ENCODE data around the gene EML6. TPM values are rescaled to one million over a fixed set of nuclear protein-coding genes. Genes with fewer than 3 reads are reported as not detected.

Gene EML6
- total RNA-seq, 1 donor: 1.1 TPM

GRCh38 chr2:55013936-55014335 lies 290.5 kb downstream of the EML6 start:
- no peaks in the 10 kb centered on the region for H3K9me3 ChIP-seq (ENCODE audit: low read depth, low read length)
- no peak overlapping the region for H2AFZ ChIP-seq (ENCODE audit: low read length)
- H3K4me1 ChIP-seq (ENCODE audit: insufficient read depth, low read length): peaks cover 66% of the 10 kb centered on the region
- H3K4me2 ChIP-seq (ENCODE audit: insufficient read depth, low read length): peak overlapping the region; percentile 11
- no peak overlapping the region for H3K27ac ChIP-seq (ENCODE audit: low read depth, low read length)
- peaks cover 100% of the 10 kb centered on the region for H3K79me2 ChIP-seq (ENCODE audit: insufficient read depth, low read length)
- peaks cover 70% of the 10 kb centered on the region for H4K20me1 ChIP-seq (ENCODE audit: insufficient read depth, low read length)
- no peaks in the 10 kb centered on the region for H3K27me3 ChIP-seq (ENCODE audit: insufficient read depth, low read length)
- no peak overlapping the region for H3K4me3 ChIP-seq (ENCODE audit: insufficient read depth, low read length)
- peaks cover 3% of the 10 kb centered on the region for H3K36me3 ChIP-seq (ENCODE audit: insufficient read depth, low read length)
- no peak for DNase-seq (ENCODE audit: insufficient read length, low spot score, missing footprints)
- TF ChIP-seq CTCF (IDR thresholded peaks at IDR 0.05; ENCODE audit: extremely low read depth, low read depth, low read length): peak; percentile 31

GRCh38 chr2:55014962-55015939 lies 291.8 kb downstream of the EML6 start:
- Histone ChIP-seq H3K79me2 (ENCODE audit: insufficient read depth, low read length) (peaks cover 100% of the 10 kb centered on the region), H4K20me1 (ENCODE audit: insufficient read depth, low read length) (peaks cover 72% of the 10 kb centered on the region), H3K4me3 (ENCODE audit: insufficient read depth, low read length) (no peak overlapping the region), H3K4me2 (ENCODE audit: insufficient read depth, low read length) (peak overlapping the region; percentile 11), H3K9me3 (ENCODE audit: low read depth, low read length) (no peaks in the 10 kb centered on the region), H3K27ac (ENCODE audit: low read depth, low read length) (no peak overlapping the region), H3K27me3 (ENCODE audit: insufficient read depth, low read length) (no peaks in the 10 kb centered on the region), H3K36me3 (ENCODE audit: insufficient read depth, low read length) (peaks cover 3% of the 10 kb centered on the region), H2AFZ (ENCODE audit: low read length) (no peak overlapping the region), H3K4me1 (ENCODE audit: insufficient read depth, low read length) (peaks cover 55% of the 10 kb centered on the region)
- peak; percentile 63 for DNase-seq (ENCODE audit: insufficient read length, low spot score, missing footprints)
- TF ChIP-seq CTCF (IDR thresholded peaks at IDR 0.05; ENCODE audit: extremely low read depth, low read depth, low read length): peak; percentile 74

GRCh38 chr2:55017428-55017827 lies 294.0 kb downstream of the EML6 start:
- Histone ChIP-seq H3K4me2 (ENCODE audit: insufficient read depth, low read length) (no peak overlapping the region), H3K4me1 (ENCODE audit: insufficient read depth, low read length) (peaks cover 33% of the 10 kb centered on the region)

More at GRCh38 chr2:55017428-55017827, 294.0 kb downstream of the EML6 start:
- H3K27me3 ChIP-seq (ENCODE audit: insufficient read depth, low read length): no peaks in the 10 kb centered on the region
- H4K20me1 ChIP-seq (ENCODE audit: insufficient read depth, low read length): peaks cover 76% of the 10 kb centered on the region
- TF ChIP-seq CTCF (IDR thresholded peaks at IDR 0.05; ENCODE audit: extremely low read depth, low read depth, low read length): no peak
- H3K27ac ChIP-seq (ENCODE audit: low read depth, low read length): no peak overlapping the region
- H3K79me2 ChIP-seq (ENCODE audit: insufficient read depth, low read length): peaks cover 100% of the 10 kb centered on the region
- no peak for DNase-seq (ENCODE audit: insufficient read length, low spot score, missing footprints)
- H3K4me3 ChIP-seq (ENCODE audit: insufficient read depth, low read length): no peak overlapping the region
- H2AFZ ChIP-seq (ENCODE audit: low read length): no peak overlapping the region
- H3K9me3 ChIP-seq (ENCODE audit: low read depth, low read length): no peaks in the 10 kb centered on the region
- peaks cover 3% of the 10 kb centered on the region for H3K36me3 ChIP-seq (ENCODE audit: insufficient read depth, low read length)
